Endothelial cell of umbilical vein (primary cell): ENCODE measurements around the gene IDH3A. TPM values are rescaled to one million over a fixed set of nuclear protein-coding genes. Genes with fewer than 3 reads are reported as not detected.

Experiments
- BruUV-seq: library from RNA; stranded (reverse); fragments of 400-500 nt; replicated peaks from 2 replicates; lab custom pipeline; 2021; lab: Mats Ljungman, UMichigan
- CTCF ChIA-PET: fragments of 300-600, 350-600 bp; sonication (Branson Sonifier 250); formaldehyde crosslinking; loops from one replicate; lab custom pipeline; 2021; ENCODE audit warnings: antibody characterized with exemption, inconsistent platforms; lab: Charles Lee
- POLR2A ChIA-PET: fragments of 300-600, 350-600 bp; sonication (Branson Sonifier 250); formaldehyde crosslinking; loops from one replicate; lab custom pipeline; 2021; ENCODE audit warnings: antibody characterized with exemption, inconsistent platforms; lab: Charles Lee
- DNase-seq: peaks from one replicate; pipeline ENCODE4 v3.0.0-alpha.2; 2011; ENCODE audit warnings: low read depth, low spot score
- FAIRE-seq: peaks from 2 replicates; lab custom pipeline; 2011; peaks lifted over from hg19 to GRCh38; lab: Jason Lieb, UNC
- H2AFZ ChIP-seq: 2 replicates; pipeline ENCODE4 v1.6.0; 2012; ENCODE audit warnings: low read depth, low read length, control low read depth, inconsistent platforms
- H3K27ac ChIP-seq: 2 replicates; pipeline ENCODE4 v1.5.1; 2011; ENCODE audit warnings: low read depth, mild to moderate bottlenecking, control low read depth, low read length, moderate library complexity; ENCODE audit not compliant: insufficient read depth
- H3K27me3 ChIP-seq, 2 experiments: 2 replicates each; pipeline versions ENCODE4 v1.6.0 to v1.6.1; 2011; ENCODE audit warnings: low read length in 2 of 2, mixed read lengths in 1 of 2; ENCODE audit not compliant: control insufficient read depth in 2 of 2, insufficient read depth in 2 of 2
- H3K36me3 ChIP-seq, 2 experiments: 2 replicates in 1 of 2; 3 replicates in 1 of 2; pipeline ENCODE4 v1.5.1; 2011; ENCODE audit warnings: low read length in 2 of 2, mild to moderate bottlenecking in 1 of 2, moderate library complexity in 1 of 2; ENCODE audit not compliant: control insufficient read depth in 2 of 2, insufficient read depth in 2 of 2; ENCODE audit errors: extremely low read depth in 1 of 2
- H3K4me1 ChIP-seq: 3 replicates; pipeline ENCODE4 v1.5.1; 2011; ENCODE audit warnings: mild to moderate bottlenecking, low read length; ENCODE audit not compliant: control insufficient read depth, insufficient read depth; ENCODE audit errors: extremely low read depth
- H3K4me2 ChIP-seq: 2 replicates; pipeline ENCODE4 v1.6.1; 2011; ENCODE audit warnings: low read length, control low read depth, mixed read lengths; ENCODE audit not compliant: insufficient read depth
- H3K4me3 ChIP-seq, 3 experiments: fragments of 200-600 bp in 1 of 3; sonication (generic), shearing (Covaris generic) in 1 of 3; replicated peaks in 1 of 3; 2 replicates each; pipeline ENCODE4 v1.5.1; 2011 to 2016; ENCODE audit warnings: control low read depth in 3 of 3, low read length in 3 of 3, mild to moderate bottlenecking in 2 of 3, inconsistent platforms in 1 of 3, low read depth in 1 of 3, moderate library complexity in 1 of 3; ENCODE audit not compliant: insufficient read depth in 1 of 3
- H3K79me2 ChIP-seq: 2 replicates; pipeline ENCODE4 v1.6.0; 2012; ENCODE audit warnings: low read length, inconsistent platforms; ENCODE audit not compliant: control insufficient read depth, insufficient read depth
- H3K9ac ChIP-seq: replicated peaks from 2 replicates; pipeline ENCODE3; 2011; ENCODE audit warnings: low read length, control low read depth; ENCODE audit not compliant: insufficient read depth; ENCODE audit errors: extremely low read depth
- H3K9me1 ChIP-seq: replicated peaks from 3 replicates; pipeline ENCODE4 v1.6.0; 2011; ENCODE audit warnings: mild to moderate bottlenecking, low read length; ENCODE audit not compliant: control insufficient read depth, insufficient read depth; ENCODE audit errors: extremely low read depth
- H3K9me3 ChIP-seq: replicated peaks from 2 replicates; pipeline ENCODE4 v1.5.1; 2012; ENCODE audit warnings: low read length, inconsistent platforms; ENCODE audit not compliant: control insufficient read depth, insufficient read depth
- H4K20me1 ChIP-seq: replicated peaks from 2 replicates; pipeline ENCODE3; 2011; ENCODE audit warnings: mild to moderate bottlenecking, low read length; ENCODE audit not compliant: control insufficient read depth, insufficient read depth; ENCODE audit errors: extremely low read depth
- EZH2 ChIP-seq: IDR thresholded peaks from 2 replicates; pipeline ENCODE4 v1.6.1; 2012; ENCODE audit warnings: borderline replicate concordance, low read depth, mild to moderate bottlenecking, moderate library complexity, low read length, inconsistent platforms; ENCODE audit not compliant: severe bottlenecking
- FOS ChIP-seq: IDR thresholded peaks from 2 replicates; pipeline ENCODE4 v1.6.1; 2011; ENCODE audit warnings: mild to moderate bottlenecking, low read length, moderate library complexity, borderline replicate concordance; ENCODE audit not compliant: insufficient read depth
- GATA2 ChIP-seq: IDR thresholded peaks from 2 replicates; pipeline ENCODE4 v1.7.0; 2011; ENCODE audit warnings: low read depth, mild to moderate bottlenecking, moderate library complexity, mixed read lengths, low read length; ENCODE audit not compliant: insufficient read length, insufficient read depth
- JUN ChIP-seq: IDR thresholded peaks from 2 replicates; pipeline ENCODE4 v1.6.1; 2011; ENCODE audit warnings: borderline replicate concordance, low read depth; ENCODE audit not compliant: insufficient read length, insufficient read depth
- MYC ChIP-seq: IDR thresholded peaks from one replicate; pipeline ENCODE4 v1.6.1; 2011; ENCODE audit warnings: mild to moderate bottlenecking, low read depth, low read length
- POLR2A ChIP-seq: IDR thresholded peaks from 2 replicates; pipeline ENCODE4 v1.6.1; 2012; ENCODE audit warnings: low read depth, mild to moderate bottlenecking, control low read depth, low read length
- POLR2AphosphoS5 ChIP-seq: IDR thresholded peaks from 2 replicates; pipeline ENCODE4 v1.6.1; 2012; ENCODE audit warnings: low read depth, mild to moderate bottlenecking, control low read depth, low read length, moderate library complexity; ENCODE audit not compliant: insufficient read depth
- dilution Hi-C: fragments of 300-500 bp; cut with MboI; formaldehyde crosslinking; loops from one replicate; pipeline ENCODE4 v1.15.0; 2019; ENCODE audit warnings: low sequenced_read_pairs; ENCODE audit not compliant: extremely low pct_ligation_motif_present
- intact Hi-C: fragments of 100-400 bp; cut with micrococcal nuclease; formaldehyde crosslinking; loops from one replicate; pipeline ENCODE4 v1.10.0; 2022
- polyA plus RNA-seq, 4 experiments: library from polyadenylated mRNA; depleted of rRNA in 3 of 4; stranded (reverse) in 3 of 4; unstranded in 1 of 4; fragments of >200 nt; gene quantifications; 2 replicates each; pipeline versions ENCODE4 v1.2.1 to v1.2.3, GENCODE V29; 2011 to 2012; ENCODE audit warnings: missing spikeins in 1 of 4
- total RNA-seq: library from RNA; stranded (reverse); gene quantifications from 2 replicates; pipeline ENCODE4 v1.2.3, GENCODE V29; 2021
- TF ChIP-seq, protein P1 (sequence below), 2 donors: IDR thresholded peaks; 1 replicate in 1 of 2; 2 replicates in 1 of 2; pipeline ENCODE4 v1.5.1; 2011; ENCODE audit warnings: low read length in 2 of 2, mild to moderate bottlenecking in 2 of 2, moderate library complexity in 2 of 2, control low read depth in 1 of 2, inconsistent platforms in 1 of 2, low read depth in 1 of 2; ENCODE audit not compliant: insufficient read depth in 1 of 2; ENCODE audit errors: extremely low read depth in 1 of 2

Gene IDH3A
- total and polyA plus RNA-seq, 2 donors (not counting 3 experiments of a cell fraction or from before 2014, with no cell fraction given) = 35.5 to 63.9 TPM

DNA sequence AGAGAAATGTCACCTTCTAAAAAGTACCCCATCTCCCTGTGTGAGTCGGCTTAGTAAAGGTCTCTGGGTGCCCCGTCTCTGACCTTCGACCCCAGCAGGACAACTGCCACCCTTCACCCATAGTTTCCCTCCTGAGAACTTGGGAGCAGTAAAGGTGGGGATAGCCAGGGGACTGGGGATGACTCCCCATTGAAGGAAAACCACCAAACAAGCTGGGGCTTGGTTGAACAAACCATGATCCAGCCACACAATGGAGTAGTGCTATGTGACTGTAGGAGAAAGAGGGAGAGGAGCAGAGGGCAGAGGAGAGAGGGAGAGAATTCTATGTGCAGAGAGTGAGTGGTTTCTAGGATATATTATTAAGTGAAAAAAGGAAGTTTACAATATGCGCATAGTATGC lies 33.7 kb downstream of the IDH3A start:
- Histone ChIP-seq H3K27me3 (peaks cover 0 to 2% of the 10 kb centered on the region in 2 experiments), H2AFZ (no peak overlapping the region), H3K27ac (no peak overlapping the region), H3K9me1 (no peaks in the 10 kb centered on the region), H3K4me2 (no peak overlapping the region), H3K36me3 (no peaks in the 10 kb centered on the region), H3K9me3 (no peaks in the 10 kb centered on the region), H4K20me1 (no peaks in the 10 kb centered on the region), H3K9ac (no peak overlapping the region), H3K79me2 (no peaks in the 10 kb centered on the region), H3K4me3 (no peak overlapping the region), H3K4me1 (no peaks in the 10 kb centered on the region)
- no peak for DNase-seq
- ChIA-PET POLR2A (no interaction called here), CTCF (interaction anchor here (2.3 kb wide), 1 partner anchor 13 kb away, joined by 12 read pairs; no protein-coding TSS in a partner anchor)
- intact Hi-C loops = no loop called here
- FAIRE-seq = no peak
- TF ChIP-seq POLR2A = no peak
- TF ChIP-seq JUN = no peak
- TF ChIP-seq GATA2 = no peak
- no peak for TF ChIP-seq FOS
- no peak for TF ChIP-seq EZH2
- no peak for TF ChIP-seq POLR2AphosphoS5
- TF ChIP-seq MYC = no peak
- TF ChIP-seq, protein P1, sequence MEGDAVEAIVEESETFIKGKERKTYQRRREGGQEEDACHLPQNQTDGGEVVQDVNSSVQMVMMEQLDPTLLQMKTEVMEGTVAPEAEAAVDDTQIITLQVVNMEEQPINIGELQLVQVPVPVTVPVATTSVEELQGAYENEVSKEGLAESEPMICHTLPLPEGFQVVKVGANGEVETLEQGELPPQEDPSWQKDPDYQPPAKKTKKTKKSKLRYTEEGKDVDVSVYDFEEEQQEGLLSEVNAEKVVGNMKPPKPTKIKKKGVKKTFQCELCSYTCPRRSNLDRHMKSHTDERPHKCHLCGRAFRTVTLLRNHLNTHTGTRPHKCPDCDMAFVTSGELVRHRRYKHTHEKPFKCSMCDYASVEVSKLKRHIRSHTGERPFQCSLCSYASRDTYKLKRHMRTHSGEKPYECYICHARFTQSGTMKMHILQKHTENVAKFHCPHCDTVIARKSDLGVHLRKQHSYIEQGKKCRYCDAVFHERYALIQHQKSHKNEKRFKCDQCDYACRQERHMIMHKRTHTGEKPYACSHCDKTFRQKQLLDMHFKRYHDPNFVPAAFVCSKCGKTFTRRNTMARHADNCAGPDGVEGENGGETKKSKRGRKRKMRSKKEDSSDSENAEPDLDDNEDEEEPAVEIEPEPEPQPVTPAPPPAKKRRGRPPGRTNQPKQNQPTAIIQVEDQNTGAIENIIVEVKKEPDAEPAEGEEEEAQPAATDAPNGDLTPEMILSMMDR (IDR thresholded peaks at IDR 0.05; ENCODE audit: extremely low read depth in 1 of 2, insufficient read depth in 1 of 2, low read depth in 1 of 2, low read length in 2 of 2) = no peak
- BruUV-seq = no TSS peak
- dilution Hi-C loops = no loop called here
